Skeletal muscle satellite cell (primary cell): ENCODE results near the gene HPCA.
A peak's percentile ranks its signal among the peaks of the same experiment; 100 is the strongest.

Experiments
- H3K27me3 ChIP-seq: 2 replicates; pipeline ENCODE4 v1.7.0; 2013; ENCODE audit warnings: low read length; ENCODE audit not compliant: control insufficient read depth, insufficient read depth
- H3K36me3 ChIP-seq: 2 replicates; pipeline ENCODE4 v1.7.0; 2013; ENCODE audit warnings: mild to moderate bottlenecking, control low read depth, low read length; ENCODE audit not compliant: insufficient read depth
- H3K4me1 ChIP-seq: 2 replicates; pipeline ENCODE4 v1.7.0; 2013; ENCODE audit warnings: low read length; ENCODE audit not compliant: control insufficient read depth, insufficient read depth
- H3K4me2 ChIP-seq: 2 replicates; pipeline ENCODE4 v1.7.0; 2013; ENCODE audit warnings: mild to moderate bottlenecking, low read length
- H3K4me3 ChIP-seq: 2 replicates; pipeline ENCODE4 v1.7.0; 2013; ENCODE audit warnings: low read length
- H3K9ac ChIP-seq: 2 replicates; pipeline ENCODE4 v1.7.0; 2013; ENCODE audit warnings: mild to moderate bottlenecking, low read depth, low read length, moderate library complexity
- H3K9me3 ChIP-seq: replicated peaks from 2 replicates; pipeline ENCODE4 v1.7.0; 2013; ENCODE audit warnings: mild to moderate bottlenecking, control low read depth, low read length

Gene HPCA

DNA sequence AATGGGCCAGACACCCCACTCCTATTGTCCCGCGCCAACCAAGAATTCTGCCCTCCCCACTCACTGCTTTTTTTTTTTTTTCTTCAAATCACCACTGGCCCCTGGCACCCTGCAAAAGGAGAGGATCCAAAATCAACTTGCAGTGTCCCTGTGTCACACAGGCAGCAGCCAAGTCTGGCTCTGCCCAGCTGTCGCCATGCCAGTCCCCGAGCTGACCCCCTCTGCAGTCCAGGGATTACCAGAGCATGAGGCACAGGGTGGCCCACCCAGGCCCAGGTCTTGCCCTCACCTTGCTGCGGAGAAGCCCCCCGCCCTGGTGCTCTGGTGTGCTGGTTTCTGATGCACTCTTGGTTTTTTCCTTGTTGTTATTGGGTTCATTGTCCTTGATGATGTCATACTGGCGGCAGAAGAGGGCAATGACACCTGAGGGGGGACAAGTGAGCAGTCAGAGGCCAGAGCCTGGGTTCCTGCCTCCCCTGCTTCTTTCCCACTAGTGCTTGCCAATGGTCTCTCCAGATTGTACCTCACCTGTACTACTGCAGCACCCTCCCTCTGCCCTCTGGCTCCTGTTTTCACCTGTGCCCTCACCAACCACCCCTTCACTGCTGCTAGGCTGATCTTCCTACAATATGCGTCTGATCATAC, 21.8 kb upstream of the HPCA start:
- H3K36me3 ChIP-seq = peaks cover 6% of the 10 kb centered on the region
- H3K4me1 ChIP-seq = peaks cover 5% of the 10 kb centered on the region
- no peak overlapping the region for H3K4me2 ChIP-seq
- no peaks in the 10 kb centered on the region for H3K27me3 ChIP-seq
- no peak overlapping the region for H3K9ac ChIP-seq
- H3K4me3 ChIP-seq = no peak overlapping the region
- H3K9me3 ChIP-seq = no peaks in the 10 kb centered on the region

DNA sequence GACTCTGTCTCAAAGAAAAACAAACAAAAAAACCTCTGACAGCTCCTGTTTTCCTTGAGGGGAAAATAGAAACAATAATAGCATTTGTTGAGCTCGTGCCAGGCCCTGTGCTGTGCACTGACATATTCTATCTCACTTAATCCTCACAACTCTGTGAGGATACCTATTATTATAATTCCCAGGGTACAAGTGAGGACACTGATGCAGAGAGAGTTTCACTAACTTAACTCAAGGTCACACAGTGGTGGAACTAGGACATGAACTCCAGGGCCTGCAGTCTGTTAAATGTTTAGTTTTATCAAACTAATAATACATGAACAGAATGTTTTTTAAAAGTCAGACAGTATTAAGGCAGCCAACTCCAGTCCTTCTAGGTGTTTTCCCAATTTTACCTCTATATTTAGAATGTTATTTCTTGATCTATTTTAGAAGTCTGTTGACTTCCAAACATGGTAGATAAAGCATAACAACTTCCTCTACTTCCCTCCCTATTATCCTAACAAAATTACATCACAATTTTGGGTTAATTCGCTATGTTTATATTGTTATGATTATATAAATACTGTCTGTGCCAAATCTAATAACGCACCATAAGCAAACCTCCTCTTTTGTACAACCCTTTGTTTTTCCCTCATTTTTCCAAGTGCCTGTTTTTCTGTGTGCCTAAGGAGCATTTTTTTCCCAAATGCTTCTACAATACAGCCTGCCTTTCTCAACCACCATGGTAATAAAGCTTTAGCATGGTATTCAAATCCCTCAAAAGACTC, 20.5 kb upstream of the HPCA start:
- Histone ChIP-seq H3K27me3 (peaks cover 3% of the 10 kb centered on the region), H3K4me3 (no peak overlapping the region), H3K4me1 (peaks cover 10% of the 10 kb centered on the region), H3K36me3 (peaks cover 4% of the 10 kb centered on the region), H3K4me2 (no peak overlapping the region), H3K9me3 (no peaks in the 10 kb centered on the region), H3K9ac (no peak overlapping the region)

DNA sequence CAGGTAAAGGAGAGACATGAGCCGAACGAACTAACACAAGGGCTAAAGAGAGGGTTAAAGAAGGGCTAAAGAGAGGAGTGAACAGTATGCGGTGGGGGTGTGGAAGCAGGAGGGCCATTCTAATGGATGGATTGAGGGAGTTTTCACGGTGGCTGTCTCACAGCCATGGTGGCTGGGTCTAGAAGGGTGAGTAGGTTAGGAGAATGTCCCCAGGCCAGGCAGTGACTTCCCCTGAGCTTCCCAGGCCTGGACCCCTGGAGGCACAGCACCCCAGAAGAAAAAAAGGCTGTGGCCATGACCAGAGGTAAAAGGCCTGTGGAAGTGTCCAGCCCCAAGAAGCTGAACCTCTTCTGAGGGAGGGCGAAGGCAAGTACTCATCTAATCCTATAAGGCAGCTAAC, 19.1 kb upstream of the HPCA start:
- H3K9me3 ChIP-seq = no peaks in the 10 kb centered on the region
- no peak overlapping the region for H3K9ac ChIP-seq
- H3K36me3 ChIP-seq = peaks cover 4% of the 10 kb centered on the region

DNA sequence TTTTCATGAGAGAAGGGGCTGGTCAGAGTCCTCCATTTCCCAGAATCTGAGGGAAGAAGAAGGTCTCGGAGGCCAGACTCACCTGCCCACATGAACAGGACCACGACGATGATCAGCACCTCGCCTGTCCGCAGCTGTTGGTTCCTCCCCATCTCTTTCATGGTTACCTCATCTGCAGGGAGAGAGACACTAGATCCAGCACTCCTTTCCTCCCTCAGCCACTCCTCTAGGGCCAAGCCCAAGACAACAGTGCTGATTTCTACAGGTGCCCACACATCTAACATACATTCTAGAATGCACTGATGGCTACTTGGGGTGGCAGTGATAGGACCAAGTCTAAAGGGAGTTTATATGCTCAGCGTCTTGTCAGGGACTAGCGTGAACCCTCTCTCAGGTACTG, 18.6 kb upstream of the HPCA start:
- H3K27me3 ChIP-seq = peaks cover 12% of the 10 kb centered on the region
- H3K4me3 ChIP-seq = no peak overlapping the region
- no peak overlapping the region for H3K4me2 ChIP-seq
- peaks cover 4% of the 10 kb centered on the region for H3K36me3 ChIP-seq
- no peaks in the 10 kb centered on the region for H3K9me3 ChIP-seq
- H3K4me1 ChIP-seq = peaks cover 15% of the 10 kb centered on the region
- no peak overlapping the region for H3K9ac ChIP-seq

More for the DNA sequence above, 19.1 kb upstream of the HPCA start:
- Histone ChIP-seq H3K4me3 (no peak overlapping the region), H3K4me2 (no peak overlapping the region), H3K4me1 (peaks cover 13% of the 10 kb centered on the region), H3K27me3 (peaks cover 11% of the 10 kb centered on the region)

DNA sequence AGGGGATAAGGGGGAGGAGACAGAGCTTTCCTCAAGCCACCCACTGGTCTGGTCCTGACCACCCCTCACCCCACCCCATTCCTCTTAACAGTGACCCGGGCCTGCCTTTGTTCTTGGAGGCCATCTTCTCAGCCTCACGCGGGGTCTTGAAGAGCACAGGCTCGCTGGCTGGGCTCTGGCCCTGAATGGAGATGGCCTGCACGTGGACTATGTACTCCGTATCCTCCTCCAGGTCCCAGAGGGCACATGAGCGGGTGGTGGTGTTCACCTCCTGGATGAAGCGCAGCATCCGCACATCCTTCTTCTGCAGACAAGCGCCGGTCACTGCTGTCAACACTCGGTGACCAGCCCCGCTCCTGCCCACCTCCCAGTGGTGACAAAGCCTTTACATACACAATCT, 18.2 kb upstream of the HPCA start:
- no peaks in the 10 kb centered on the region for H3K9me3 ChIP-seq
- H3K27me3 ChIP-seq = peaks cover 12% of the 10 kb centered on the region
- H3K9ac ChIP-seq = no peak overlapping the region
- H3K36me3 ChIP-seq = peaks cover 2% of the 10 kb centered on the region
- H3K4me1 ChIP-seq = peaks cover 15% of the 10 kb centered on the region
- no peak overlapping the region for H3K4me2 ChIP-seq
- H3K4me3 ChIP-seq = no peak overlapping the region

DNA sequence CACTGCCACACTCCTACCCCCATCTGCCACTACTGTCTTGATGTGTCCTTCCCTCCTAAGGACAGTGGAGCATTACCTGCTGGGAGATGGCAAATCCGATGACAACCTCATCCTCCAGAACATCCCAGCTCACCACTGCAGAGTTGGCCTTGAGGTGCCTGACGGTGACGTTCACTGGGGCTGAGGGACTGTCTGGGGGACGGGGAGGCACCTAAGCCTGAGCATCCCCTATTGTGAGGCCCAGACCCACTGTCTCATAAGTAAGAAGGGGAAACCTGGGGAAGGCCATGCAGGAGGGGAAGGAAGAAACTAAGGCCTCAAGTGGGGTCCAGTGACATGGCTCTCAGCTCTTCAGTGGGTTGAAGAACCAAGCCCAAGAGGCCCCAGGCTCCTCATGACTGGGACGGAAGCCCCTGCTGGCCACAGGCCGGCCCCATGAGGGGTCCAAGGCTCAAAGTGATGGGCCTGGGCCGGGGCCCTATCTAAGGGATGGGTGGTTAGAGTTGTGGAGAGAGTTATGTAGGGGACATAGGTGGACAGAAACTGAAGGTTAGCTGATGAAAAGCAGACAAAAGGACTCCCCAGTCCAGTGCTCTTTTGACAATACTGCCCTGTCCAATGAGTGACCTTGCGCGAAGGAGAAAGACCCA, 17.4 kb upstream of the HPCA start:
- no peak overlapping the region for H3K4me3 ChIP-seq
- peaks cover 15% of the 10 kb centered on the region for H3K4me1 ChIP-seq
- no peaks in the 10 kb centered on the region for H3K9me3 ChIP-seq
- H3K9ac ChIP-seq = no peak overlapping the region
- H3K36me3 ChIP-seq = no peaks in the 10 kb centered on the region
- no peak overlapping the region for H3K4me2 ChIP-seq
- peaks cover 12% of the 10 kb centered on the region for H3K27me3 ChIP-seq

DNA sequence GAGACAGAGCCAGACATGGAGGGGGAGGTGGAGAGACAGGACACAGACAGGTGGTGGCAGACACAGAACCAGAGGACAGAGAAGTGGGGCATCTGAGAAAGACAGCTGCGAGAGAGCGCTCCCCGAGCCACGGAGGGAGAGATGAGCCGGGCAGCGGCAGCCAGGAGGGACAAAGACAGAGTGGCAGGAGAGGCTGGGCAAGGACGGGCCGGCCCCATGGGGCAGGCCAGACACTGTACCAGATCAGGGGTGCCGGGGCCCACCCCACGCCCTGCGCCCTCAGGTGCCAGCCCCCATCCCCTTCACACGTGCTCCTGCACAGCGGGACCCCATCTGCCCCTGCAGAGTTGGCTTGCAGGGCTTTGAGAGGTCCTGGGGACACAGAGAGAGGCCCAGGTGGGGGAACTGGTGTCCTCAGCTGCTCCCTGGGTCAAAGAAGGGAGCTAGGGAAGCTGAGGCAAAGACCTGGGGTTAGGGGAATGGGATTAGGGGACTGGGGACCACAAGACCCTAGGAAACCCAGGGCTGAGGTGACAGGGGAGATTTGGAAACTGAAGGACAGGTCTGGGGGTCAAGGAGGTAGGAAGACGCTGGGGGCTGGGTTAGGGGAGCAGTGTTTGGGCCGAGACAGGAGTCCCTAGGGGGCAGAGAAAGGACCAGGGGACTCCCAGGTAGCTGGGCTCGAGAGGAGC, 16.2 kb upstream of the HPCA start:
- peaks cover 12% of the 10 kb centered on the region for H3K27me3 ChIP-seq
- H3K9ac ChIP-seq = no peak overlapping the region
- peaks cover 15% of the 10 kb centered on the region for H3K4me1 ChIP-seq
- H3K36me3 ChIP-seq = no peaks in the 10 kb centered on the region
- H3K4me2 ChIP-seq = peak overlapping the region; percentile 72
- H3K9me3 ChIP-seq = no peaks in the 10 kb centered on the region
- peak overlapping the region; percentile 49 for H3K4me3 ChIP-seq

DNA sequence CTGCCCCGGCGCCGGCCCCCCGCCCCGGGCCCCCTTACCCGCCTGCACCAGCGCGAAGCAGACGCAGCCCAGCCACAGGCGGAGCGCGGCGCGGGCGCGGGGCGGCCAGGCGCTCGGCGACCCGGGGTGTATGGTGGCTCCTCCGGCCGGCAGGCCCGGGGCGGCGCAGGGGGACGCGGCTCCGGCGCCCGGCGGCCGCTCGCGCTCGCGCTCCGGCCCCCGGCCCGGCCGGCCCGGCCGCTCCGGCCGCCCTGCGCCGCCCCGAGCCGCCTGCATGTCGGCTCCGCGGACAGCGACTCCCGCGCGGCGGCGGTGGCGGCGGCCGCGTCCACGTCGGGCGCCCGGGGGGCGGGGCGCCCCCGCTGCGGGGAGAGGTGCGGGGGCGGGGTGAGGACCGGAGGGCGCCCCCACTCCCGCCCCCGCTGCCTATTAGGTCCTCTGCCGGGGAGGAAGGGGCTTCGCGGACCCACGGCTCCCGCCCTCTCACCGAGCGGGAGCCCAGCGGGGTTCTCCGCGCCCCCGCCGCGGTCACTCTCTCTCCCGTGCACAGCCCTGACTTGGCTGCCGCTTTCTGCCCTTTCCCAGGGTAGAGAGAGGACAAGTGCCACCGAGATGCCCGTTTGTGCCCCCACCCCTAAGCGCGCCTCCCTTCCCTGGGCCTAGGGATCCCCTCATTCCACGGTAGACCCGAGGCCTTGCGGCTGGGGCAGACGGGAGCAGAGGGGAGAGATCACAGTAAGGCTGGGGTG, 15.5 kb upstream of the HPCA start, which contains the start of gene FNDC5:
TSS of gene FNDC5 (minus strand) at position 298 of the 749 bp plus-strand sequence.
- H3K9ac ChIP-seq = peak within 1 kb of the TSS; percentile 53
- no peaks in the 10 kb centered on the region for H3K9me3 ChIP-seq
- peaks cover 12% of the 10 kb centered on the region for H3K27me3 ChIP-seq
- peak within 1 kb of the TSS; percentile 88 for H3K4me2 ChIP-seq
- H3K36me3 ChIP-seq = no peaks in the 10 kb centered on the region
- H3K4me1 ChIP-seq = peaks cover 15% of the 10 kb centered on the region
- H3K4me3 ChIP-seq = peak within 1 kb of the TSS; percentile 68

DNA sequence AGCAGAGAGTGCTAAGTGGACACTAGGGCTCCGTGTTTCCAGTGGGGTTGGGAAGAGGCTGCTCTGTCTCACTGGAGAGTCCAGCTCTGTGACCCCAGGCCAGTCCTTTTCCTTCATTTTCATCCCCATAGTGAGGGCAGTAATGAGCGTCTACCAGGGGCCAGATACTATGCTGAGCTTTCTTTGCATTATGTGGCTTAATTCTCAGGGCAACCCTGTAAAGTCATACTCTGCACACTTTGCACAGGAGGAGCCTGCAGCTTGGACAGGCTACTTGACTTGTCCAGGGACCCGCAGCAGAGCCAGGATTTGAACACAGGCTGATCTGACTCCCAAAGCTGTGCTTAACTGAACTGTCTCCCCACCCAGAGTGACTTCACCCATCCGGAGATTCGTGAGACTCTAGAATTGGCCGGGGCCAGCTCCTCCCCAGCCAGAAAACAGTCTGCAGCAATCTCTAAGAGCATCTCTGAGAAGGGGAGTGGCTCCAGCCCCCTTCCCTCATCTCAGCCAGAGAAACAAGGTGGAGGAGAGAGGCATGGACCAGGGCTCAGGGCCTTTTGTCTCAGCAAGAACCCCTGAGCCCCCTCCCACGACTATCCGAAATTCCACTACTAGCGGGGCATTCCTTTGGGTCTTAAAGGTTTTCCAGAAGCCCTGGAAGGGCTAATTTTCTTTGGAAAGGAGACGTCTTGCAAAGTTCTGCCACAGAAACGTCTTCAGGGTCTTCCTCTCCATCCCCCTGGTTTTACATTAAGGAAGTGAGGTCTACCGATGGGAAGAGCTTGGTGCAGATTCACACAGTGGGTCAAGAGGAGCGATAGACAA, 14.7 kb upstream of the HPCA start:
- Histone ChIP-seq H3K27me3 (peaks cover 12% of the 10 kb centered on the region), H3K9me3 (no peaks in the 10 kb centered on the region), H3K4me3 (peak overlapping the region; percentile 68), H3K4me1 (peaks cover 15% of the 10 kb centered on the region), H3K36me3 (no peaks in the 10 kb centered on the region), H3K4me2 (peak overlapping the region; percentile 88), H3K9ac (peak overlapping the region; percentile 53)

DNA sequence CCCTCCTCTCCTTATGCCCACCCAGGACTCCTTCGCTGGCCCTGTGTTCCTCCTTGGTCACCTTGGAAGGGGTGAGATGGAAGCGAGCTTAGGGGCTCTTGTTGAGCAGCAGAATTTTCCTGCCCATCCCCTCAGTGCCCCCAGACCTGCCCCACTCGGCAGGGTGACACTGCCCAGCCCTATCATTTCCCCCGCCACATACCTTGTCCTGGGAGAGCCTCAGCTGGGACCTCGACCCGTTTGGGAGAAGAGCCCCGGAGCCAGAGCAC, 14.2 kb upstream of the HPCA start:
- no peaks in the 10 kb centered on the region for H3K9me3 ChIP-seq
- H3K4me2 ChIP-seq = peak overlapping the region; percentile 88
- peak overlapping the region; percentile 21 for H3K9ac ChIP-seq
- peak overlapping the region; percentile 54 for H3K4me3 ChIP-seq
- no peaks in the 10 kb centered on the region for H3K36me3 ChIP-seq
- peaks cover 15% of the 10 kb centered on the region for H3K4me1 ChIP-seq
- peaks cover 16% of the 10 kb centered on the region for H3K27me3 ChIP-seq
